Astrocyte (in vitro differentiated cells and primary cell): Measurements from ENCODE around the gene FAM174B. TPM values are rescaled to one million over a fixed set of nuclear protein-coding genes. Genes with fewer than 3 reads are reported as not detected.

Experiments used
- DNase-seq: peaks from one replicate; pipeline ENCODE4 v3.0.0-alpha.2; 2010; ENCODE audit warnings: low read depth
- FAIRE-seq: peaks from 2 replicates; lab custom pipeline; 2011; peaks lifted over from hg19 to GRCh38; lab: Jason Lieb, UNC
- H2AFZ ChIP-seq: 2 replicates; pipeline ENCODE4 v1.6.0; 2012; ENCODE audit warnings: low read depth, low read length, inconsistent platforms
- H3K27ac ChIP-seq: 2 replicates; pipeline ENCODE4 v1.5.1; 2011; ENCODE audit warnings: low read depth, low read length, inconsistent platforms
- H3K27me3 ChIP-seq: 2 replicates; pipeline ENCODE4 v1.6.0; 2011; ENCODE audit warnings: low read length, inconsistent platforms; ENCODE audit not compliant: insufficient read depth
- H3K36me3 ChIP-seq: 2 replicates; pipeline ENCODE4 v1.5.1; 2011; ENCODE audit warnings: low read length, inconsistent platforms; ENCODE audit not compliant: insufficient read depth
- H3K4me1 ChIP-seq: 2 replicates; pipeline ENCODE4 v1.5.1; 2011; ENCODE audit warnings: low read length, inconsistent platforms; ENCODE audit not compliant: insufficient read depth
- H3K4me2 ChIP-seq: 2 replicates; pipeline ENCODE4 v1.6.0; 2012; ENCODE audit warnings: low read length, inconsistent platforms
- H3K4me3 ChIP-seq: 2 replicates; pipeline ENCODE4 v1.5.1; 2011; ENCODE audit warnings: low read depth, mild to moderate bottlenecking, low read length, inconsistent platforms; ENCODE audit not compliant: insufficient read depth
- H3K79me2 ChIP-seq: 2 replicates; pipeline ENCODE4 v1.6.0; 2012; ENCODE audit warnings: mild to moderate bottlenecking, low read length, inconsistent platforms; ENCODE audit not compliant: insufficient read depth
- H3K9ac ChIP-seq: 2 replicates; pipeline ENCODE4 v1.6.0; 2012; ENCODE audit warnings: mild to moderate bottlenecking, low read length, inconsistent platforms
- H3K9me3 ChIP-seq: 2 replicates; pipeline ENCODE4 v1.5.1; 2012; ENCODE audit warnings: low read depth, mild to moderate bottlenecking, low read length, inconsistent platforms; ENCODE audit not compliant: insufficient read depth
- H4K20me1 ChIP-seq: 2 replicates; pipeline ENCODE4 v1.6.0; 2012; ENCODE audit warnings: low read length, inconsistent platforms; ENCODE audit not compliant: insufficient read depth
- H3K27ac Mint-ChIP-seq: one replicate; pipeline ENCODE4 v1.8.0; 2021; ENCODE audit warnings: mild to moderate bottlenecking, mixed read lengths; ENCODE audit not compliant: unreplicated experiment
- H3K27me3 Mint-ChIP-seq: one replicate; pipeline ENCODE4 v1.8.0; 2021; ENCODE audit warnings: low read depth, mixed read lengths; ENCODE audit not compliant: unreplicated experiment
- H3K36me3 Mint-ChIP-seq: one replicate; pipeline ENCODE4 v1.8.0; 2021; ENCODE audit warnings: low read depth, mixed read lengths; ENCODE audit not compliant: unreplicated experiment
- H3K4me1 Mint-ChIP-seq: one replicate; pipeline ENCODE4 v1.8.0; 2021; ENCODE audit warnings: low read depth, mixed read lengths; ENCODE audit not compliant: unreplicated experiment
- H3K4me3 Mint-ChIP-seq: one replicate; pipeline ENCODE4 v1.8.0; 2021; ENCODE audit warnings: mild to moderate bottlenecking, moderate library complexity, mixed read lengths; ENCODE audit not compliant: unreplicated experiment
- H3K9me3 Mint-ChIP-seq: one replicate; pipeline ENCODE4 v1.8.0; 2021; ENCODE audit warnings: mild to moderate bottlenecking, mixed read lengths; ENCODE audit not compliant: unreplicated experiment
- CTCF ChIP-seq: IDR thresholded peaks from 2 replicates; pipeline ENCODE4 v1.5.1; 2011; ENCODE audit warnings: low read depth, mild to moderate bottlenecking, inconsistent platforms, low read length, moderate library complexity; ENCODE audit not compliant: insufficient read depth
- EZH2 ChIP-seq: IDR thresholded peaks from 2 replicates; pipeline ENCODE4 v1.6.1; 2012; ENCODE audit warnings: mild to moderate bottlenecking, low read length, inconsistent platforms; ENCODE audit not compliant: insufficient read depth
- total RNA-seq: library from RNA; stranded (reverse); gene quantifications from 2 replicates; pipeline ENCODE4 v1.2.1, GENCODE V29; 2021

The FAM174B gene
- total RNA-seq, 1 donor from 2014 or later = 11.2 TPM

- no peak overlapping the region for H2AFZ ChIP-seq
- H3K27me3 Mint-ChIP-seq = peaks cover 45% of the 10 kb centered on the region
- H3K9me3 Mint-ChIP-seq = peaks cover 4% of the 10 kb centered on the region
- no peak overlapping the region for H3K9ac ChIP-seq
- H3K36me3 Mint-ChIP-seq = no peaks in the 10 kb centered on the region
- H3K4me3 ChIP-seq = no peak overlapping the region
- no peak overlapping the region for H3K27ac Mint-ChIP-seq
- H3K27me3 ChIP-seq = no peaks in the 10 kb centered on the region
- no peaks in the 10 kb centered on the region for H3K79me2 ChIP-seq
- TF ChIP-seq CTCF (no peak), EZH2 (no peak)
- H3K4me1 Mint-ChIP-seq = no peaks in the 10 kb centered on the region
- no peaks in the 10 kb centered on the region for H3K36me3 ChIP-seq
- H3K4me2 ChIP-seq = no peak overlapping the region
- no peak for FAIRE-seq
- H4K20me1 ChIP-seq = no peaks in the 10 kb centered on the region
- H3K4me1 ChIP-seq = no peaks in the 10 kb centered on the region
- H3K4me3 Mint-ChIP-seq = no peak overlapping the region
- H3K9me3 ChIP-seq = no peaks in the 10 kb centered on the region
- H3K27ac ChIP-seq = no peak overlapping the region
- no peak for DNase-seq
Measured at GRCh38 chr15:92579486-92579885, 76.1 kb downstream of the FAM174B start.

GRCh38 chr15:92578096-92578835 is 77.3 kb downstream of the FAM174B start:
- Mint-ChIP-seq H3K27ac (no peak overlapping the region), H3K27me3 (peaks cover 44% of the 10 kb centered on the region), H3K9me3 (peaks cover 4% of the 10 kb centered on the region), H3K4me1 (no peaks in the 10 kb centered on the region), H3K36me3 (no peaks in the 10 kb centered on the region), H3K4me3 (no peak overlapping the region)
- no peaks in the 10 kb centered on the region for H3K36me3 ChIP-seq
- no peaks in the 10 kb centered on the region for H4K20me1 ChIP-seq
- TF ChIP-seq EZH2 (no peak), CTCF (no peak)
- H2AFZ ChIP-seq = no peak overlapping the region
- FAIRE-seq = no peak
- no peaks in the 10 kb centered on the region for H3K9me3 ChIP-seq
- no peaks in the 10 kb centered on the region for H3K27me3 ChIP-seq
- H3K4me2 ChIP-seq = no peak overlapping the region
- no peaks in the 10 kb centered on the region for H3K79me2 ChIP-seq
- no peak overlapping the region for H3K9ac ChIP-seq
- no peaks in the 10 kb centered on the region for H3K4me1 ChIP-seq
- no peak for DNase-seq
- no peak overlapping the region for H3K27ac ChIP-seq
- no peak overlapping the region for H3K4me3 ChIP-seq

DNA sequence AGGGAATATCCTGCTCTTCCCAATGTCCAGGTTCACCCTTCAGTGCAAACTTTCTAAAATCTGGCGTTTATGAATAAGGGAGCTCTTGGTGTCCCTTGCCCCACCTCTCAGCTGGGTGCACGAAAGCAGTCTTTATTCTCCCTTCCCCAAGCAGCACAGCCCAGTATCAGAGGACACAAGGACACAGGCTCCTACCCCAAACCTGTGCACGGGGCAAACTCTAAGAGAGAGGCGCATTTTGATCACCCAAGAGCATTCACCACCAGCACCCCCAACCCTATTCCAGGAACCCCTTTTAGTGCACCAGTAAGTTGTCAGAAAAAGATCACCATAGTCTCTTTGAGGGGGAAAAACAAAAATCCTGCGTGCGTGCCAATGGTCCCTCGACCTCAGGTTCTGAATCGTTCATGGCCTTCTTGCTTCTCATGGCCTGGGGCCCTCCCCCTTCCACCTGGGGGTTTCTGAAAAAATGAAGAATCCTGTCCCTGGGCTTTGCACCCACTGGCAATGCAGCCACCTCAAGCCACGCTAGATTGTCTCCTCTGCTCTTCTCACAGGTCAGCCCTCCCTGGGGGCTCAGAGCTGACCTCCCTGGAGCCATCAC is 78.9 kb downstream of the FAM174B start:
- no peaks in the 10 kb centered on the region for H3K36me3 Mint-ChIP-seq
- TF ChIP-seq EZH2 (no peak), CTCF (no peak)
- Histone ChIP-seq H3K4me3 (no peak overlapping the region), H3K79me2 (no peaks in the 10 kb centered on the region), H3K9ac (no peak overlapping the region), H3K27ac (no peak overlapping the region), H3K4me1 (no peaks in the 10 kb centered on the region), H3K27me3 (no peaks in the 10 kb centered on the region), H3K4me2 (no peak overlapping the region), H3K9me3 (no peaks in the 10 kb centered on the region), H3K36me3 (no peaks in the 10 kb centered on the region), H2AFZ (no peak overlapping the region), H4K20me1 (no peaks in the 10 kb centered on the region)
- H3K9me3 Mint-ChIP-seq = peaks cover 3% of the 10 kb centered on the region
- DNase-seq (no peak), FAIRE-seq (no peak)
- H3K4me1 Mint-ChIP-seq = no peaks in the 10 kb centered on the region
- H3K4me3 Mint-ChIP-seq = no peak overlapping the region
- H3K27ac Mint-ChIP-seq = no peak overlapping the region
- H3K27me3 Mint-ChIP-seq = peaks cover 50% of the 10 kb centered on the region
